Astrocyte (in vitro differentiated cells and primary cell): Measurements from ENCODE around the gene HLA-A. TPM values are rescaled to one million over a fixed set of nuclear protein-coding genes. Genes with fewer than 3 reads are reported as not detected.

Source experiments
- DNase-seq: peaks from one replicate; pipeline ENCODE4 v3.0.0-alpha.2; 2010; ENCODE audit warnings: low read depth
- FAIRE-seq: peaks from 2 replicates; lab custom pipeline; 2011; peaks lifted over from hg19 to GRCh38; lab: Jason Lieb, UNC
- H2AFZ ChIP-seq: 2 replicates; pipeline ENCODE4 v1.6.0; 2012; ENCODE audit warnings: low read depth, low read length, inconsistent platforms
- H3K27ac ChIP-seq: 2 replicates; pipeline ENCODE4 v1.5.1; 2011; ENCODE audit warnings: low read depth, low read length, inconsistent platforms
- H3K27me3 ChIP-seq: 2 replicates; pipeline ENCODE4 v1.6.0; 2011; ENCODE audit warnings: low read length, inconsistent platforms; ENCODE audit not compliant: insufficient read depth
- H3K36me3 ChIP-seq: 2 replicates; pipeline ENCODE4 v1.5.1; 2011; ENCODE audit warnings: low read length, inconsistent platforms; ENCODE audit not compliant: insufficient read depth
- H3K4me1 ChIP-seq: 2 replicates; pipeline ENCODE4 v1.5.1; 2011; ENCODE audit warnings: low read length, inconsistent platforms; ENCODE audit not compliant: insufficient read depth
- H3K4me2 ChIP-seq: 2 replicates; pipeline ENCODE4 v1.6.0; 2012; ENCODE audit warnings: low read length, inconsistent platforms
- H3K4me3 ChIP-seq: 2 replicates; pipeline ENCODE4 v1.5.1; 2011; ENCODE audit warnings: low read depth, mild to moderate bottlenecking, low read length, inconsistent platforms; ENCODE audit not compliant: insufficient read depth
- H3K79me2 ChIP-seq: 2 replicates; pipeline ENCODE4 v1.6.0; 2012; ENCODE audit warnings: mild to moderate bottlenecking, low read length, inconsistent platforms; ENCODE audit not compliant: insufficient read depth
- H3K9ac ChIP-seq: 2 replicates; pipeline ENCODE4 v1.6.0; 2012; ENCODE audit warnings: mild to moderate bottlenecking, low read length, inconsistent platforms
- H3K9me3 ChIP-seq: 2 replicates; pipeline ENCODE4 v1.5.1; 2012; ENCODE audit warnings: low read depth, mild to moderate bottlenecking, low read length, inconsistent platforms; ENCODE audit not compliant: insufficient read depth
- H4K20me1 ChIP-seq: 2 replicates; pipeline ENCODE4 v1.6.0; 2012; ENCODE audit warnings: low read length, inconsistent platforms; ENCODE audit not compliant: insufficient read depth
- H3K27ac Mint-ChIP-seq: one replicate; pipeline ENCODE4 v1.8.0; 2021; ENCODE audit warnings: mild to moderate bottlenecking, mixed read lengths; ENCODE audit not compliant: unreplicated experiment
- H3K27me3 Mint-ChIP-seq: one replicate; pipeline ENCODE4 v1.8.0; 2021; ENCODE audit warnings: low read depth, mixed read lengths; ENCODE audit not compliant: unreplicated experiment
- H3K36me3 Mint-ChIP-seq: one replicate; pipeline ENCODE4 v1.8.0; 2021; ENCODE audit warnings: low read depth, mixed read lengths; ENCODE audit not compliant: unreplicated experiment
- H3K4me1 Mint-ChIP-seq: one replicate; pipeline ENCODE4 v1.8.0; 2021; ENCODE audit warnings: low read depth, mixed read lengths; ENCODE audit not compliant: unreplicated experiment
- H3K4me3 Mint-ChIP-seq: one replicate; pipeline ENCODE4 v1.8.0; 2021; ENCODE audit warnings: mild to moderate bottlenecking, moderate library complexity, mixed read lengths; ENCODE audit not compliant: unreplicated experiment
- H3K9me3 Mint-ChIP-seq: one replicate; pipeline ENCODE4 v1.8.0; 2021; ENCODE audit warnings: mild to moderate bottlenecking, mixed read lengths; ENCODE audit not compliant: unreplicated experiment
- EZH2 ChIP-seq: IDR thresholded peaks from 2 replicates; pipeline ENCODE4 v1.6.1; 2012; ENCODE audit warnings: mild to moderate bottlenecking, low read length, inconsistent platforms; ENCODE audit not compliant: insufficient read depth
- total RNA-seq: library from RNA; stranded (reverse); gene quantifications from 2 replicates; pipeline ENCODE4 v1.2.1, GENCODE V29; 2021
- TF ChIP-seq, protein P1 (sequence below): IDR thresholded peaks from 2 replicates; pipeline ENCODE4 v1.5.1; 2011; ENCODE audit warnings: low read depth, mild to moderate bottlenecking, inconsistent platforms, low read length, moderate library complexity; ENCODE audit not compliant: insufficient read depth

The HLA-A gene
- total RNA-seq, 1 donor from 2014 or later: 327 TPM

DNA sequence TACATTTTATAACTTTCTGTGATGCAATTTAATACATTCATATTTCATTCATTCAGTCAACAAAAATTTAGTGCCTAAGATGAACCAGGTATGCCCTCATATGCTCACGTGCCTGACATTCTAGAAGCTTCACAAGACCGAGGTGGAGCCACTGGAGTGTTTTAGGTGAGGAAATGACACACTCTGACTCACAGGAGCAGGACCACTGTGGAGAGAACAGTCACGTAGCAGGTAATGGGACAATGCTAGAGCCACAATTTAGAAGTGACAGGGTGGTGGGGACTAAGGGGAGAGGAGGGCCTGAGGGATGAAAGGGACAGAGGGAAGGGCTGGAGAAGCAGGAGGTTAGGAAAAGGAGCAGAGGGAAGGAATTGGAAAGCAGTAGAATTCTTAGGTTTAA, 17.6 kb upstream of the HLA-A start:
- H3K4me3 ChIP-seq: no peak overlapping the region
- no peaks in the 10 kb centered on the region for H3K4me1 ChIP-seq
- H4K20me1 ChIP-seq: no peaks in the 10 kb centered on the region
- H3K9me3 ChIP-seq: no peaks in the 10 kb centered on the region
- H3K79me2 ChIP-seq: no peaks in the 10 kb centered on the region
- FAIRE-seq (no peak), DNase-seq (no peak)
- peaks cover 32% of the 10 kb centered on the region for H3K27me3 Mint-ChIP-seq
- H3K36me3 Mint-ChIP-seq: peaks cover 3% of the 10 kb centered on the region
- H2AFZ ChIP-seq: no peak overlapping the region
- peaks cover 3% of the 10 kb centered on the region for H3K4me1 Mint-ChIP-seq
- no peak overlapping the region for H3K27ac Mint-ChIP-seq
- no peaks in the 10 kb centered on the region for H3K36me3 ChIP-seq
- TF ChIP-seq, protein P1, sequence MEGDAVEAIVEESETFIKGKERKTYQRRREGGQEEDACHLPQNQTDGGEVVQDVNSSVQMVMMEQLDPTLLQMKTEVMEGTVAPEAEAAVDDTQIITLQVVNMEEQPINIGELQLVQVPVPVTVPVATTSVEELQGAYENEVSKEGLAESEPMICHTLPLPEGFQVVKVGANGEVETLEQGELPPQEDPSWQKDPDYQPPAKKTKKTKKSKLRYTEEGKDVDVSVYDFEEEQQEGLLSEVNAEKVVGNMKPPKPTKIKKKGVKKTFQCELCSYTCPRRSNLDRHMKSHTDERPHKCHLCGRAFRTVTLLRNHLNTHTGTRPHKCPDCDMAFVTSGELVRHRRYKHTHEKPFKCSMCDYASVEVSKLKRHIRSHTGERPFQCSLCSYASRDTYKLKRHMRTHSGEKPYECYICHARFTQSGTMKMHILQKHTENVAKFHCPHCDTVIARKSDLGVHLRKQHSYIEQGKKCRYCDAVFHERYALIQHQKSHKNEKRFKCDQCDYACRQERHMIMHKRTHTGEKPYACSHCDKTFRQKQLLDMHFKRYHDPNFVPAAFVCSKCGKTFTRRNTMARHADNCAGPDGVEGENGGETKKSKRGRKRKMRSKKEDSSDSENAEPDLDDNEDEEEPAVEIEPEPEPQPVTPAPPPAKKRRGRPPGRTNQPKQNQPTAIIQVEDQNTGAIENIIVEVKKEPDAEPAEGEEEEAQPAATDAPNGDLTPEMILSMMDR: no peak
- TF ChIP-seq EZH2: no peak
- peaks cover 3% of the 10 kb centered on the region for H3K27me3 ChIP-seq
- peaks cover 12% of the 10 kb centered on the region for H3K9me3 Mint-ChIP-seq
- H3K4me3 Mint-ChIP-seq: peak overlapping the region; percentile 12
- H3K27ac ChIP-seq: no peak overlapping the region
- no peak overlapping the region for H3K4me2 ChIP-seq
- no peak overlapping the region for H3K9ac ChIP-seq

DNA sequence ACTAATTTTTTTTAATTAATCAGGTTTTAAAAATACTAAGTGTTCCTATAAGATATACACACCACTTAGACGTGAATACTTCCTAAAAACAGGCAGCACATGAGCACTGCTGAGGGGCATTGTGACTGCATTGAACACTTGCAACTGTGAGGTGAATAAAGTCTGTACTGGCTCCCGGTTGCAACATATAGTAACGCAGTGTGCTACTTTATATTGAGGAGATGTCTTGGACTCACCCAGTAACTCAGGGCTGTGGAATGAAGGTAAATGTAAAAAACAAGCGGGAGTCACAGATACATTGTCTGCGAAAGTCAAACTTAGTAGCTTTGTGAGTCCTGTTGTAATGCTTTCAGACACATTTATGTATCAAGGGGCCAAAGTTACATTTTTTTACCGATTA, 17.0 kb upstream of the HLA-A start:
- Histone ChIP-seq H3K4me2 (no peak overlapping the region), H3K4me1 (no peaks in the 10 kb centered on the region), H3K36me3 (no peaks in the 10 kb centered on the region), H3K9me3 (no peaks in the 10 kb centered on the region), H3K27me3 (peaks cover 3% of the 10 kb centered on the region), H3K9ac (no peak overlapping the region), H2AFZ (no peak overlapping the region), H4K20me1 (no peaks in the 10 kb centered on the region), H3K79me2 (no peaks in the 10 kb centered on the region), H3K4me3 (no peak overlapping the region), H3K27ac (no peak overlapping the region)
- Mint-ChIP-seq H3K4me1 (peaks cover 3% of the 10 kb centered on the region), H3K27ac (no peak overlapping the region), H3K4me3 (peak overlapping the region; percentile 25), H3K27me3 (peaks cover 37% of the 10 kb centered on the region), H3K36me3 (peaks cover 3% of the 10 kb centered on the region), H3K9me3 (peaks cover 12% of the 10 kb centered on the region)
- TF ChIP-seq, protein P1: no peak
- no peak for TF ChIP-seq EZH2
- no peak for FAIRE-seq
- DNase-seq: no peak

DNA sequence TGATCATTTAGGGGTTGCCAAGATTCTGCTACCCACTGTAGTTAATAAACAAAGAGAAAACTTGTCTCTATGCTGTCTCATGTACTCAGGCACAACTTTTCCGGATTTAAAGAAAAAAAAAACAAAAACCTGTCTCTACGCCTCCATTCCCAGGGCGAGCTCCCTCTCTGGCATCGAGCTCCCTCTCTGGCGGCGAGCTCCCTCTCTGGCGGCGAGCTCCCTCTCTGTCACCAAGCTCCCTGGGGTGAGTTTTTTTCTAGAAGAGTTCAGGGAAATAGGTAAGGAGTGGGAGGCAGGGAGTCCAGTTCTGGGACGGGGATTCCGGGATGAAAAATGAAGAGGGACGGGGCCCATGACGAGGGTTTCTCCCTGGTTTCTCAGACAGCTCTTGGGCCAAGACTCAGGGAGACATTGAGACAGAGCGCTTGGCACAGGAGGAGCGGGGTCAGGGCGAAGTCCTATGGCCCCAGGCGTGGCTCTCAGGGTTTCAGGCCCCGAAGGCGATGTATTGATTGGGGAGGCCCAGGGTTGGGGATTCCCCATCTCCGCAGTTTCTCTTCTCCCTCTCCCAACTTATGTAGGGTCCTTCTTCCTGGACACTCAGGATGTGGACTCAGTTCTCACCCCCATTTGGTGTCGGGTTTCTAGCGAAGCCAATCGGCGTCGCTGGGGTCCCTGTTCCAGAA, 16.5 kb upstream of the HLA-A start:
- Mint-ChIP-seq H3K36me3 (peaks cover 3% of the 10 kb centered on the region), H3K27me3 (peaks cover 37% of the 10 kb centered on the region), H3K9me3 (peaks cover 12% of the 10 kb centered on the region), H3K4me3 (peak overlapping the region; percentile 81), H3K27ac (no peak overlapping the region), H3K4me1 (peaks cover 3% of the 10 kb centered on the region)
- H3K36me3 ChIP-seq: no peaks in the 10 kb centered on the region
- no peaks in the 10 kb centered on the region for H3K9me3 ChIP-seq
- DNase-seq (no peak), FAIRE-seq (no peak)
- H3K27ac ChIP-seq: no peak overlapping the region
- no peaks in the 10 kb centered on the region for H3K4me1 ChIP-seq
- H3K79me2 ChIP-seq: no peaks in the 10 kb centered on the region
- peak overlapping the region; percentile 48 for H3K4me3 ChIP-seq
- H3K4me2 ChIP-seq: peak overlapping the region; percentile 84
- peak overlapping the region; percentile 74 for H3K9ac ChIP-seq
- peak overlapping the region; percentile 84 for H2AFZ ChIP-seq
- TF ChIP-seq, protein P1: no peak
- no peak for TF ChIP-seq EZH2
- no peaks in the 10 kb centered on the region for H4K20me1 ChIP-seq
- H3K27me3 ChIP-seq: peaks cover 3% of the 10 kb centered on the region
